Fibroblast of peridontal ligament (primary cell): ENCODE results near the gene ABHD5.
A peak's percentile ranks its signal among the peaks of the same experiment; 100 is the strongest.

Experiments used
- DNase-seq: peaks from one replicate; pipeline ENCODE4 v3.0.0-alpha.2; 2010; ENCODE audit errors: extremely low read depth

The ABHD5 gene

DNA sequence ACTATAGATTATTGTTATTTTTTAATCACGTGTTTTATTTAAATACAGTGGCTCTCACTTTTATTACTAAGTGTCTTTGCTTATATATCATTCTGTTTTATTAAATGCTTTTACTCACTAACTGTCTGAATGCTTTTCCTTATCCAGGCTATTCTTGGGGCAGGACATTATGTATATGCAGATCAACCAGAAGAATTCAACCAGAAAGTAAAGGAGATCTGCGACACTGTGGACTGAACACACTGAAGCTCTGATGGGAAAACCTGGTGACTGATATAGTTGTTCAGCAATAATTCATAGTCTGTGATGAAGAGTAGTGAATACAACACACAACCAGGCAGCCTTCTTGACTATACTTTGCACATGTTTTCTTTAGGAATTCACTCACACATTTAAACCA lies 27.6 kb downstream of the ABHD5 start:
- no peak for DNase-seq

GRCh38 chr3:43723121-43723734 lies 32.5 kb downstream of the ABHD5 start:
- DNase-seq = peak; percentile 75

GRCh38 chr3:43726521-43726920 lies 35.8 kb downstream of the ABHD5 start:
- peak; percentile 76 for DNase-seq

DNA sequence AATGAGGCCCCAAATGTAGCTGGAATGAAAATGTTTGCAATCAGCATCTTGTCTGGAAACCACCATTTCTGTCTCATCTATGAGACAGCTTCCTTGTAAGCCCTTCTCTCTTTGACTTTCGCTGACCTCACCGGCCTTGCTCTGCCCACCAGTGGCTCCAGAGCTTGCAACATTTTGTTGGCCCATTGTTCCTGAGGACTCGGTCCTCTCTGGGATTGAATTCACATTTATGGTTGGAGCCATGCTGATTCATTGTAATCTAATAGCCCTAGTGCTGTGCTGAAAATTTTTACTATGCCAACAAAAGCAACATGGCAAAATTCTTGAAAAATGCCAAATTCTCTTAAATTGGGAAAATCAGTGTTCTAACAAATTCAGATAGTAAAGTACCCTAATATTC lies 37.2 kb downstream of the ABHD5 start:
- peak; percentile 92 for DNase-seq

DNA sequence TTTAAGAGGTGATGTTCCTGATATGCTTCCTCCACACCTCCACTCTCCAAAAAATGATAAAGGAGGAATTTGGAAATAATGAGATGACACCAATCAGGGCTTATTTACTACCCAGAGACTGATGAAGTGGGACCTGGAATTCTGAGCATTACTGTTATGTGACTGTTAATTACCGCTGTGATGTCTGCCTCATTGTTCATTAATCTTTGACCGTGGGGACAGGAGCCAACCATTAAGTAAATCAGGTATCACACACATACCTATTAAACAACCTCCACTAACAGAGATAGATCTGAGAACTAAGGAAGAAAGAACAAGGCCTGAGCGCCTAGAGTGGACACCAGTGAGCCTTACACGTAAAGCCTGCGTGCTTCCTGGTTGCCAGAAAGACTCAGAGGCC lies 37.7 kb downstream of the ABHD5 start:
- DNase-seq = no peak

GRCh38 chr3:43728947-43729346 lies 38.2 kb downstream of the ABHD5 start:
- DNase-seq = peak; percentile 89

- no peak for DNase-seq
Measured at GRCh38 chr3:43729707-43730414, 39.1 kb downstream of the ABHD5 start.

DNA sequence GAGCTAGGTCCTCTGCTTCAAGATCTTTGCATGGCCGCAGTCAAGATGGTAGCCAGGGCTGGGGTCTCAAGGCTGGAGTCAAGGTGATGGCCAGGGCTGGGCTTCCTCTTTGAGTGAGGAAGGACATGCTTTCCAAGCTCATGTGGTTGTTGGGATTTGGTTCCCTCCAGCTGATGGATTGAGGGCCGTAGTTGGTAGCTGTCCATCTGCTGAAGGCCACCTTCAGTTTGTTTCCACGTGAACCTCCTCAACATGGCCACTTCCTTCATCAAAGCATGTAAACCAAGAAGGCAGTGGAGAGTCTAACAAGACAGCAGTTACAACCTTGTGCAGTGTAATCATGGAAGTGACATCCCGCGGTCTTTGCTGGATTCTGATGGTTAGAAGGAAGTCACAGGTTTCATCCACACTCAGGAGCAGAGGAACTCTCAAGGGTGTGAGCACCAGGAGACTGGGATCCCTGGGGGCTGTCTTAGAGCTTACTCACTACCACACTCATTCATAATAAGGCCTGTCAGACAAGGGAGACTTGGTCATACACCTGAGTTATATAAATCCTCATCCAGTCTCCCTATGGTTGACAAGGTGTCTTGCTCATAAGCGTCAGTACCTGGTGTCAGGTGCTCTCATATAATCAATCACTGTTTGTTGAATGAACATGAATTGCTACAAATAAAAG lies 42.1 kb downstream of the ABHD5 start:
- no peak for DNase-seq

- peak; percentile 73 for DNase-seq
Measured at GRCh38 chr3:43733459-43734384, 43.0 kb downstream of the ABHD5 start.

- DNase-seq = no peak
Measured at GRCh38 chr3:43734685-43735084, 43.9 kb downstream of the ABHD5 start.

- DNase-seq = no peak
Measured at GRCh38 chr3:43735618-43736017, 44.9 kb downstream of the ABHD5 start.

DNA sequence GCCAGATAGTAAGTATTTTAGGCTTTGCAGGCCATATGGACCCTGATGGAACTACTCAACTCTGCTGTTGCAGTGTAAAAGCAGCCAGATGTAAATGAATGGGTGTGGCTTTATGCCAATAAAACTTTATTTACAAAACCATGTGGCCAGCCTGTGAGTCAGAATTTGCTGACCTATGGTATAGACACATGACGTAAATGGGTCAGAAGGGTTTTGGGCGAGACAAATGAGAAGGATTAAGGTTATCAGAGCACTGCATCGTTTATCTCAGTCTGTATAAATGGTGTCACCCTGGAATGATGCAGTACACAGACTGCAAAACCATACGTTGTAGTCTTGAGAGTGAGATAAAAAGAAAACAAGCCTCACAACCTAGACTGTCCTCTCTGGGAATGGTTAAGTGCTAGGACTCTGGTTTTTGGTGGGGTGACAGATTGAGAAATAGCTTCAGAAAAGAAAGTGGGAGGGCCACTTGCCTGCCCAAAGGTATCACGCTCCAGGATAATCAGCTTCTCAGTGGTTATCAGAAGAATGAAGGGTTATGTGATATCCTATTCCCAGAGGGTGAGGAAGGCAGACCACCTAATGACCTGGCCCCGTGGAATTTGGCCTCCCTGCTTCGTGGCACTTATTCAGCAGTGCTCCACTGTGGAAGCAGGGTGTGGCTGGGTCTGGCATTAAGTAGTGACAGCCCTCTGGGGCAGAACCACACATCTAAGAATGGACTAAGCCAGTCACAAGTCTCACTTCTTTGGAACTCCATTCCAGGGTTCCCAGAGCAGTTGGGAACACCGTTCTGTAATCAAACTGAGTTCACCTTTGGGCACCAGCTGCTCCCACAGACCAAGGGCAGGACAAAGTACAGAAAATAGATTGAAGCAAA lies 46.1 kb downstream of the ABHD5 start:
- DNase-seq = no peak

DNA sequence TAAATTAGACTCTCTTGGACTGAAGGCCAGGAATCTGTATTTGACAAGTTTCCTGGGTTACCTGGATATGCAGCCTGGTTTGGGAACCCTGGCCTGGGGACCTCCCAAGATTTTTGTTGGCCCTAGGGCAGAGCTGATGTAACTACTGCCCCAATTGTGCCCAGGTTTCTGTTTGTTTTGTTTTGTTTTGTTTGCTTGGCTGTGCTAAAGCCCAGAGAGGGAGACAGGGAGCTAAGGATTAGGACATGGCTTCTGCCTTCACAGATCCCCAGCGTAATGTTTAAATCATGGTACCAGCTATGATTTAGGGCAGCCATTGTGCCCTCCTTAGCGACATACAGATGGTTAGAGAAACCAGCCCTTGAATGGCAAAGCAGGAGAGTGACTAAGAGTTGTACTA lies 47.6 kb downstream of the ABHD5 start:
- DNase-seq = no peak

DNA sequence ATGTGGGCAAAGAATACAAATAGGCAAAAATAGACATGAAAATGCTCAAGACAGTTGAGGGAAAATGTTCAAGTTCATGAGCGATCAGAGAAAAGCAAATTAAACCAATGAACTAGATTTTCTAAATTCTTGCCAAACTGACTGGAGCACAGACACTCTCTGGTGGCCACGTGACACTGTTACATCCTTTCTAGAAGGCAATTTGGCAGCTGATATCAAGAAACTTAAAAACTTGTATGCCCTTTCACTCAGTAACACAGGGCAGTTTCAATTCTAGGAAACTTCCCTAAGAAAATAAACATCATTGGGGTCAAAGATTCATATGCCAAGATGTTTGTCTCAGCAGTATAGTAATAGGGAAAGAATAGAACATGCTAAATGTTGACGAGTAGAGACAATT lies 52.2 kb downstream of the ABHD5 start:
- peak; percentile 78 for DNase-seq

GRCh38 chr3:43747641-43748040 lies 56.9 kb downstream of the ABHD5 start:
- no peak for DNase-seq

DNA sequence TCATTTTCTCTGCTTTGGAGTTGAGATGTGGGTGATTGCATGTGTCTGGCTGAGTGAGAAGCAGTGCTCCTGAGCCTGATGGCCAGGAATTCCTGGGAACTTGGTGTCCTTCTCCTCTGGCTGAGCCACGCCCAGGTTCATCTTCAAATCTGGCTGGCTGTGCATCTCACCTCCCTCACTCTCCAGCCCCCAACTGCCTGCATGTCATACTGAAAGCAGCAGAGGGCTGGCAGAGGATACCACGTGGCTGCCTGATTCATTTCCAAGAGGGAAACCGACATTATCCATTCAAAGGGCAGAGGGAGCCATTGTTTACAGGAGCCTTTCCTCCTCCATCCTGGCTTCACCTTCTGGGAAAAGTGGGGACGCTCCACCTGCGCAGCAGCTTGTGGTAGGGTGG lies 57.4 kb downstream of the ABHD5 start:
- DNase-seq = no peak

DNA sequence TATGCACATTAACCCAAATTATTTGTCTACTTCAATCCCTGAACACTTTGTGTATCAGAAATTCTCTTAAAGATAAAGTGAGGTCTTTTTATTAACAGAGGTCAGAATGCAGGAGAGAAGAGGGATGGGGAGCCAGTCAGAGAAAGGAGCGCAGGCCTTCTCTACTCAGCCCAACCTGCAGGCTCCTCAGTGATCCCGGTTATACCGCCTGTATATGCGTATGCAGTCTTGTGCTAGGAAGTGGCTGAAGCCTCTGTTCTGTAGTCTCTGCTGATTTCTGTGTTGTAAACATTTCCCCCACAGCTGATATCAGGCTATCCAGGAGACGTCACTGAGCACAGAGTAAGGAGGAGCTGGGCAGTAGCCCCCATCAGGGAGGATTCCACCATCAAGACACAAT lies 57.9 kb downstream of the ABHD5 start:
- DNase-seq = no peak

GRCh38 chr3:43752905-43753304 lies 62.2 kb downstream of the ABHD5 start:
- DNase-seq = no peak

GRCh38 chr3:43753741-43754715 lies 63.3 kb downstream of the ABHD5 start:
- peak; percentile 41 for DNase-seq
